Neural cell (in vitro differentiated cells): ENCODE results near the gene CNTNAP5.

Experiments
- EP300 ChIP-seq: fragments of 450-650 bp; conservative IDR thresholded peaks from 2 replicates; pipeline ENCODE4 v1.6.1; 2014; ENCODE audit warnings: antibody characterized with exemption, mild to moderate bottlenecking, moderate library complexity; ENCODE audit not compliant: poor library complexity, severe bottlenecking
- EZH2 ChIP-seq: fragments of 200-600, 300-800 bp; shearing (Covaris generic), sonication (generic); IDR thresholded peaks from 2 replicates; pipeline ENCODE4 v1.6.1; 2014; ENCODE audit warnings: antibody characterized with exemption, low read length, borderline replicate concordance, mild to moderate bottlenecking; ENCODE audit not compliant: insufficient read depth, poor library complexity, severe bottlenecking
- MXI1 ChIP-seq: fragments of 450-650 bp; conservative IDR thresholded peaks from 2 replicates; pipeline ENCODE4 v1.6.1; 2014; ENCODE audit warnings: antibody characterized with exemption, mild to moderate bottlenecking; ENCODE audit not compliant: poor library complexity, severe bottlenecking
- POLR2AphosphoS5 ChIP-seq: IDR thresholded peaks from 2 replicates; pipeline ENCODE4 v1.6.1; 2012
- RAD21 ChIP-seq: fragments of 450-650 bp; conservative IDR thresholded peaks from 2 replicates; pipeline ENCODE4 v1.6.1; 2014; ENCODE audit warnings: antibody characterized with exemption, mild to moderate bottlenecking, moderate library complexity
- SMC3 ChIP-seq: fragments of 450-650 bp; conservative IDR thresholded peaks from 2 replicates; pipeline ENCODE4 v1.6.1; 2014; ENCODE audit warnings: antibody characterized with exemption, mild to moderate bottlenecking, moderate library complexity; ENCODE audit not compliant: poor library complexity
- TAF1 ChIP-seq: IDR thresholded peaks from 2 replicates; pipeline ENCODE4 v1.6.1; 2012; ENCODE audit warnings: low read depth
- TF ChIP-seq, protein P1 (sequence below): fragments of 450-650 bp; IDR thresholded peaks from 2 replicates; pipeline ENCODE4 v1.5.1; 2014; ENCODE audit warnings: antibody characterized with exemption, mild to moderate bottlenecking, moderate library complexity; ENCODE audit not compliant: poor library complexity, severe bottlenecking
- TF ChIP-seq, protein P2 (sequence below): IDR thresholded peaks from 2 replicates; pipeline ENCODE4 v1.6.1; 2012; ENCODE audit warnings: borderline replicate concordance

DNA sequence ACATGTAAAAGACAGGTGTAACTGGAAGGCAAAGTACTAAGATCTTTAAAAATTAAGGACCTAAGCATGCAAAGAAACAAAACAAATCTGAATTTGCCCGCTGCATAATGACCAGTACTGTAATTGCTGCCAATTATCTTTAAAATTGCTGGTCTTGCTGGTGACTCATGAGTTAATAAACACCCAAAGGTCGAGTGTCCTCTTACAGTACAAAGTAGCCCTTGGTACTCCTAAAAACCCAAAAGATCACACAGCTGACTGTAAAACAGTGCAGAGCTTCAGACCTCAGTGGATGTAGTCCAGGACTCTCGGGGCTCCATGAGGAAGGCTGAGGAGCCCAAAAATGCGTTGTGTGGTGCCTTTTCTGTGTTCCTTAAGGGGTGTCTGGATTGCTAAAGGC, 308.7 kb downstream of the CNTNAP5 start:
- TF ChIP-seq, protein P1, sequence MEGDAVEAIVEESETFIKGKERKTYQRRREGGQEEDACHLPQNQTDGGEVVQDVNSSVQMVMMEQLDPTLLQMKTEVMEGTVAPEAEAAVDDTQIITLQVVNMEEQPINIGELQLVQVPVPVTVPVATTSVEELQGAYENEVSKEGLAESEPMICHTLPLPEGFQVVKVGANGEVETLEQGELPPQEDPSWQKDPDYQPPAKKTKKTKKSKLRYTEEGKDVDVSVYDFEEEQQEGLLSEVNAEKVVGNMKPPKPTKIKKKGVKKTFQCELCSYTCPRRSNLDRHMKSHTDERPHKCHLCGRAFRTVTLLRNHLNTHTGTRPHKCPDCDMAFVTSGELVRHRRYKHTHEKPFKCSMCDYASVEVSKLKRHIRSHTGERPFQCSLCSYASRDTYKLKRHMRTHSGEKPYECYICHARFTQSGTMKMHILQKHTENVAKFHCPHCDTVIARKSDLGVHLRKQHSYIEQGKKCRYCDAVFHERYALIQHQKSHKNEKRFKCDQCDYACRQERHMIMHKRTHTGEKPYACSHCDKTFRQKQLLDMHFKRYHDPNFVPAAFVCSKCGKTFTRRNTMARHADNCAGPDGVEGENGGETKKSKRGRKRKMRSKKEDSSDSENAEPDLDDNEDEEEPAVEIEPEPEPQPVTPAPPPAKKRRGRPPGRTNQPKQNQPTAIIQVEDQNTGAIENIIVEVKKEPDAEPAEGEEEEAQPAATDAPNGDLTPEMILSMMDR, result no peak
- TF ChIP-seq POLR2AphosphoS5 (no peak), EZH2 (no peak), MXI1 (no peak), RAD21 (no peak), EP300 (no peak), SMC3 (no peak), TAF1 (no peak)
- TF ChIP-seq, protein P2, sequence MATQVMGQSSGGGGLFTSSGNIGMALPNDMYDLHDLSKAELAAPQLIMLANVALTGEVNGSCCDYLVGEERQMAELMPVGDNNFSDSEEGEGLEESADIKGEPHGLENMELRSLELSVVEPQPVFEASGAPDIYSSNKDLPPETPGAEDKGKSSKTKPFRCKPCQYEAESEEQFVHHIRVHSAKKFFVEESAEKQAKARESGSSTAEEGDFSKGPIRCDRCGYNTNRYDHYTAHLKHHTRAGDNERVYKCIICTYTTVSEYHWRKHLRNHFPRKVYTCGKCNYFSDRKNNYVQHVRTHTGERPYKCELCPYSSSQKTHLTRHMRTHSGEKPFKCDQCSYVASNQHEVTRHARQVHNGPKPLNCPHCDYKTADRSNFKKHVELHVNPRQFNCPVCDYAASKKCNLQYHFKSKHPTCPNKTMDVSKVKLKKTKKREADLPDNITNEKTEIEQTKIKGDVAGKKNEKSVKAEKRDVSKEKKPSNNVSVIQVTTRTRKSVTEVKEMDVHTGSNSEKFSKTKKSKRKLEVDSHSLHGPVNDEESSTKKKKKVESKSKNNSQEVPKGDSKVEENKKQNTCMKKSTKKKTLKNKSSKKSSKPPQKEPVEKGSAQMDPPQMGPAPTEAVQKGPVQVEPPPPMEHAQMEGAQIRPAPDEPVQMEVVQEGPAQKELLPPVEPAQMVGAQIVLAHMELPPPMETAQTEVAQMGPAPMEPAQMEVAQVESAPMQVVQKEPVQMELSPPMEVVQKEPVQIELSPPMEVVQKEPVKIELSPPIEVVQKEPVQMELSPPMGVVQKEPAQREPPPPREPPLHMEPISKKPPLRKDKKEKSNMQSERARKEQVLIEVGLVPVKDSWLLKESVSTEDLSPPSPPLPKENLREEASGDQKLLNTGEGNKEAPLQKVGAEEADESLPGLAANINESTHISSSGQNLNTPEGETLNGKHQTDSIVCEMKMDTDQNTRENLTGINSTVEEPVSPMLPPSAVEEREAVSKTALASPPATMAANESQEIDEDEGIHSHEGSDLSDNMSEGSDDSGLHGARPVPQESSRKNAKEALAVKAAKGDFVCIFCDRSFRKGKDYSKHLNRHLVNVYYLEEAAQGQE, result no peak
